G401.6 (cell line): Measurements from ENCODE around the gene MTHFR.
A peak's percentile ranks its signal among the peaks of the same experiment; 100 is the strongest.

Source experiments
- FAIRE-seq: peaks from 2 replicates; lab custom pipeline; 2012; peaks lifted over from hg19 to GRCh38; lab: Jason Lieb, UNC

MTHFR gene

GRCh38 chr1:11753555-11754208 lies 52.1 kb downstream of the MTHFR start:
- FAIRE-seq = no peak

GRCh38 chr1:11752359-11753088 lies 53.2 kb downstream of the MTHFR start:
- no peak for FAIRE-seq

- no peak for FAIRE-seq
These were observed 54.7 kb downstream of the MTHFR start for GRCh38 chr1:11751087-11751486.

DNA sequence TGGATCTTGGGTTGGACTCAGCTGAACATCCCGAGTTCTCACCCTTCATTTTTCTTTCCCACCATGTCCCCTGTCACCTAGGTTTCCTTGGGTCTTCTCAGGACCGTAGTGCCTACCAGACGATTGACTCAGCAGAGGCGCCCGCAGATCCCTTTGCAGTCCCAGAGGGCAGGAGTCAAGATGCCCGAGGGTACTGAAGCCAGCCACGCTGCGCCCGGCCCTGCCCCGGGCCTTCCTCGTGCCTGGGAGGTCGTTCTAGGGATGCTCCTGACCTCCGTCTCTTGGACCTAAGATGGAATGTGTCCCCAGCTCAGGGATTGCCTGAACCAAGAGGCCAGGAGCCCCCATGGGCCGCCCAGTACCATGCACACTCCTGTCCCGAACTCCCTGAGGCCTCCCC lies 55.8 kb downstream of the MTHFR start:
- no peak for FAIRE-seq

DNA sequence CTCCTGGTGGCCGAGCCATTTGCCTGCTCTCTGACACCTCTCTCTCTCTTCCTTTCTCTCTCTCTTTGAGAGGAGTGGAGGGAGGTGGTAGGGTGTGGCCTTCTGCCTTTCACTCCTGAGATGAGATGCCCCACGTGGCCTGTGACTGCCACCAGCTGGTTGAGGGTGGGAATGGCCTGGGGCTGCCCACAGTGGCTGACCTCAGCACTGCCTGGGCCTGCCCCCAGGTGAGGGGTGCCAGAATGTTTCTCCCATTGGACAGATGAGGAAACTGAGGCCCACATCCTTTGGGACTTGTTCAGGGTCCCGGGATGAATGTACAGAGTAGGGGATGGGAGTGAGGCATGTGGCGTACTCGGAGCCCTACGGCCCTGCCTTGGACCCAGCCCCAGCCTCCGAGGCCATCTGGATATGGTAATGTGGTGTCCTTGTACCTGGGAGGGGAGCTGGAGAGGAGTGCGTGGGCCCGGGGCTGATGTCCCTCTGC lies 56.5 kb downstream of the MTHFR start:
- FAIRE-seq = no peak

- no peak for FAIRE-seq
These were observed 57.2 kb downstream of the MTHFR start for GRCh38 chr1:11748294-11749202.

DNA sequence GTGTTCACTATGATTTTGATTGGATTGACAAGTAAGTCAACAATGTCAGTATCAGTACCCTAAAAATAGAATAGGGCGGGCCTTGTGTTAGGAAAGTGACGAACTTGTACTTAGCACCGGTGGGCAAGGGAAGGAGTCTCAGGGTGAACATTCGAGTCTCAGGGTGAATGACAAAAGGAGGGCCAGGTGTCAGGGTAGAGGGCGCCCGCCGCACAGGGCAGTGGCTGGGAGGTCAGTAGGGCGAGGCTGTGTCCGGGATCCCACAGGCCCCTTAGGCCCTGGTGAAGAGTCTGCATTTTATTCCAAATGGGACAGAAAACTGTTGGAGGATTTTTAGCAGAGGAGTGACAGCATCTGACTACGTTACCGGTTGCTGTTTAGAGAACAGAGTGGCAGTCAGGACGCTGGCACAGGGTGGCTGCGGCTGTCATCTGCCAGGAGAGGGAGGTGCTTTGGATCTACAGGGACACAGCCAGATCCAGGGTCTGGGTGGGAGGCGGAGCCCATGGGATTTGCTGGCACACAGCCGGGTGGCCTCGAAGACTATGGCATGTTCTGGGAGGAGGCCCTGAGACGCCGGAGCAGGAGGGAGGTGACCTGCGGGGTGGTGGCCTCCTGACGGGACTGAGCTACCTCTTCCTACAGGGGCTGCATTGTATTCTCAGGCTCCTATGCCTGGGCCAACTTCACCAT lies 58.8 kb downstream of the MTHFR start:
- no peak for FAIRE-seq

- no peak for FAIRE-seq
These were observed 59.7 kb downstream of the MTHFR start for GRCh38 chr1:11746092-11746491.

DNA sequence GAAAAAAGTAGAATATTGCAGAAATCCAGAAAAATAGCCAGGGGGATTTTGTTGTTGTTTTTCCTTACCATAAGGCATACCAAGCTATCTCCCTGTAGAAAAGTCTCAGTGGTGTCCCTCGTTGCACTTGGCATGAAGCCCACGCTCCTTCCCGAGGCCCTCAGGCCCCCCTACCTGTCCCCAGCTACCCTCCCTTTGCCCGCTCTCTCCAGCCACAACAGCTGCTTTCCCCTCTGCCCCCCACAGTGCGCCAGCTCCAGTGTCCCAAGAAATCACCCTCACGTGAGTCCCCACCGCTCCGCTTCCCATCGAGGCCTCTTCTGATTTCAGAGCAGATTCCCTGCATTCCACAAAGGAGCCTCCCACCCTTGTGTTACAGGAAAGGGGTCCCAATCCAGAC lies 61.5 kb downstream of the MTHFR start:
- no peak for FAIRE-seq

DNA sequence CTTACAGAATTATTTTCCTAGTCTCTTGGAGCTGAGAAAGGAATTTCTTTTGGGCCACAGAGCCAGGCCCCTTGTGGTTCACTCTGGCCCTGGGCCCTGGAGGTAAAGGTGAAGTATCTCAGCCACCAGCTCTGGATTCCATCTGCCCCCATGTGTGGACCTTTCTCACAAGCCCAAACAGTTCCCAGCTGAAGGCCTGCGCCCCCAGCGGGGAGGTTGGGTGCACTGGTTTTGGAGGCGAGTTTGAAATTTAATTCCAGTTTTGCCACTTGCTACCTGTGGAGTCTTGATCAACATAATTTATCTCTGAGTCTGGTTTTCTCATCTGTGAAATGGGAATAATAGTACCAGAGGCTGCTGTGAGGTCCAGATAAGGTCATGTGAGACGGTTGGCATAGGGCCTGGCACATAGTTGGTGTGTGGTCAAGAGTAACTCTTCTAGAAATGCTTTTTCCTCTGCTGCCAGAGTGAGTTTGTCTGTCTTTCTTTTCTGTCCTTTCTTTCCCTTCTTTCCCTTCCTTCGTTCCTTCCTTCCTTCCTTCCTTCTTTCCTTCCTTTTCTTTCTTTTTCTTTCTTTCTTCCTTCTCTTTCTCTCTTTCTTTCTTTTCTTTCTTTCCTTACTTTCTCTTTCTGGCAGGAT lies 63.7 kb downstream of the MTHFR start:
- no peak for FAIRE-seq

DNA sequence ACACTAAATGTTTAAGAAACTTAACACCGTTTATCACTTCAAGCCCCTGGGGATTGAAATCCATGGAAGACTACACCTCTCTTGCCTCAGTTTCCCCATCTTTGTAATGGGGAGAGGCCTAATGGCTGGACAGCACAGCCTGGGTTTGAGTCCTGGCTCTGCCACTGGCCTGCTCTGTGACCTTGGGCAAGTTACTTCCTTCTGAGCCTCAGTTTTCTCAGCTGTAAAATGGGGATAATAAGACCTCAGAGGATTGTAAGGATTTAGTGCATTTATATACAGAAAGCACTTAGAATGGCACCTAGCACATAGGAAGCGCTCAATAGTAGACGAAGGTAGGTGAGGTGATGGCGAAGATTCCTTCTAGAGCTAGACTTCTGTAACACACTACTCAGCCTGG lies 64.3 kb downstream of the MTHFR start:
- no peak for FAIRE-seq

DNA sequence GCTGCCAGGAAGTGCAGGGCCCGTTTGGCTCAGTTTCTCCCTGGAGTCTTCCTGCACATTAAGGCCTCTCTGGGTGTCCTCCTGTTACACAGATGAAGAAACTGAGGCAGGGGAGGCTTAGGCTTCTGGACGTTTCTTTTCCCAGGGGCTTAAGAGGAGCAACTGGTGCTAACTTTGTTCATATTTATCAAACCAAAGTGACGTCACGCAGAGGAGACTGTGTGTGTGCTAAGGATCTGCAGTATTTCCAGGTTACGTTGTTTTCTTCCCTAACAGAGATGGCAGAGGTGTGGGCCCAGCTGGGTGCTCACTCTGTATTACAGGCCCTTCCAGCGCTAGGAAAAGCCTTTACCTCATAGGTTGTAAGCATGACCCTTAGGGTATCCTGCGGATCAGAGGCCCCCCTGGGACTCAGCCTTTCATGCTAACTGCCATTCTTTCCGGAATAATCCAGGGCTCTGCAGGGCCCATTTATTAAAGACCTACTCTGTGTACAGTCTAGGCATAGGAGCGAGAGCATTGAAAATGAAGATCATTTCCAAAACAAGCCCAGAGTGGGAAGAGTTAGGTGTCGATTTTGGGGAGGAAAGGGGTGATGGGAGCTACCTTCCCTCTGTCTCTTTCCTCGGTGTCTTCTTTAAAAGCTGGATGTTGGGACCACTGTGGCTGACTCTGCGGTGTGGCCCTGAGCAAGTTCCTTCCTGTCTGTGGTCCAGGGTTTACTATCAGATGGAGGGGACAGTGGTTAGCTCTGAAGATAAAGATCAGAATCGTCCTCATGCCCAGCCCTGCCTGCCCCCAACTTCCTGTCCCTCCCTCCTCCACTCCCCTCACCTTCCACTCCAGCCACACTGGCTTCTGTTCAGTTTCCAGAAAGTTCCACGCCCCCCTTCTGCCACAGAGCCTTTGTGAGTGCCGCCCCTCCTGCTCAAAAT lies 65.2 kb downstream of the MTHFR start:
- no peak for FAIRE-seq

DNA sequence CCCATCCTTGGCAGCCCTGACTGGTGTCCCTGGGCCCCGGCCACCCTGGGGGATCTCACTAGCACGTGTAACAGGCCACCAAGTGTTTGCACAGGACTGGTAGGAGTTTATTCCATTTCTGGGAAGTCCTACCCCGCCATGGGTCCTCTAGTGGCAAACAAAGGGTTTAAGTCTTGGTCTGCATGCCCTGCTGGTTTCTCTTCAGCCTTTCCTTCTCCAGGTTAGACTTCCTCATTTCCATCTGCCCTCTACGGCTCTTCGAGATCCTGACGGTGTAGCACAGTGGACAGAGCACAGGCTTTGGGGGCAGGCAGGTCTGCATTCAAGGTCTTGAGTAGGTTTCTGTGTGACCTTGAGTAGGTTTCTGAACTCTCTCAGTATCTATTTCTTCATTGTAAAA lies 67.0 kb downstream of the MTHFR start:
- FAIRE-seq = no peak

- FAIRE-seq = no peak
These were observed 67.7 kb downstream of the MTHFR start for GRCh38 chr1:11738096-11738495.

DNA sequence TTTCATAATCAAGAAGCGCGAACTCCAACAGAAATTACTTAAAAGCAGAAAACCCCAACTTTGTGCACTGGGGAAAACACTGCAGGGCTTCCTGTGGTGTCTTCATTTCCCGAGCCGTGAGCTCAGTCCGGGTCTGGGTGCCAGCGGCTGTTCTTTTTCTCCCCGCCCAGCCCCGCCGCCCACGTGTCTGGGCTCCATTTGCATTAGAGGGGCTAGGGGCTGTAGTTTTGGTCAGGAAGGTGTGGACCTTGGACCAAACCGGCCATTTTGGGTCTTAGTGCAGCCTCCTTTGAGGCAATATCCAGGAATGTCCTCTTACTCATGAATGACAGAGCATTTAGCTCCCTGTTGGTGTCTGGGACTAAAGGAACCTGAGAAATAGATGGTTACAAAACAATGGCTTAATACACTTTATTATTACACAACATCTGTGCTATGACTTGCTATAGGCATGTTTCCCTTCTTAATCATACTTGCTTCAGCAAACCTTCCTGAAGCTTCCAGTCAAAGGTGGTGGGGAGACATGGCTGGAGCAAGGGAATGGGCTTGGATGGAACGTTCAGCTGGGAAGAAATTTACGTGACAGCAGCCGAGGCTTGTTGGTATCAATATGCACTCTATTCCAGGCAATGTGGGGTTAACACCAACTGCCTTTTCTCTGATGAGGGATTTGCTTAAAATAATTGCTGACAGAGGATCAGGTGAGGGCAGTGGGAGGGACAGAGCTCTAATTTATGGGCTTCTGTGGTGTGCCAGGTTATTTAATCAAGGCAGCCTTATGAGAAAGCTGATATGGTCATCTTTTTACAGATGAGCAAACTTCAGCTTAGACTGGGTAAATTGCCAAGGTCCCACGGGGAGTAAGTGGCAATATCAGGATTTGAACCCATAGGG lies 68.8 kb downstream of the MTHFR start:
- peak; percentile 87 for FAIRE-seq

DNA sequence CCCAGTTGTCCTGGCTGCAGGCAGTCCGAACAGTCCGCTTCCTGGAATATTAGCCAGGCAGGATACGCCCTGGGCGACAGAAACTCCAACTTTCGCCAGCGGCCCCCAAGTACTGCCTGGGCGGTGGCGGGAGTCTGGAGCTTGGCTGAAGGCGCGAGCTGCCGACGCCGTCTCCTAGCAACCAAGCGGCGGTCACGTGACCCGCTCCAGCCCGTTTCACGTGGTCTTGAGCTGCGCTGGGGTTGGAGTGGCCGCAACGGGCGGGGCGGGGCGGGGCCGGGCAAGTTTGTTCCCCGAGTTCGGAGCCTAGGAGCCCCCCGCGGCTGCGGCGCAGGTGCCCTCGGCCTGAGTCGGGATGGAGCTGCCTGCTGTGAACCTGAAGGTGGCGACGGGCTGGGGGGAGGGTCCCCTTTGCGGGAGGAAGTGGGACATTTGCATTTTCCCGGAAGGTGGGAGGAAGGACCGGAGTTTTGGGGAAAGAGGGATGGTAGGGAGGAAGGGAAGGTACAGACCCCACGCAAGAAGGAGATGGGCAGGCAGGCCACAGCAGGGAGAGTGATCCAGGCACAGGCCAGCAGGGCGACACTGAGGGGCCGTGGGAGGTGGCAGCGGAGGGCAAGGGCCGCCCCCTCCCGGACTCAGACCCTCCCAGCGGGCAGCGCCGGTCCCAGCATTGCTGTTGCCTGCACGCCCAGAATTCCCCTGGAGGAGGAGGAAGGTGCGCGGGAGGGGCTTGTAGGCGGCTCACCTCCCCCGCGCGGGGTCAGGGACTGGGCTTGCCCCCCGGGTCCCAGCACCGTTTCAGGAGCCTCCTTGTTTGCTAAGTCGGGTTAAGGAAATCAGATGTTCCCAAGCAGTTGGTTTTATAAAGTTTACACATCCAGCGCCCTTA lies 69.7 kb downstream of the MTHFR start, which contains the start of gene AGTRAP:
Gene AGTRAP, plus strand, starts transcription at position 283 of the 892 bp plus-strand sequence. Its CDS starts 73 bp downstream, at position 356.
- peak; percentile 37 for FAIRE-seq
